Measurements from ENCODE around the gene IL36RN. TPM values are rescaled to one million over a fixed set of nuclear protein-coding genes. Genes with fewer than 3 reads are reported as not detected.

The IL36RN gene
- total and polyA plus RNA-seq, 2 of the 13 experiments (the other 11 are each of a cell fraction or from before 2014, with no cell fraction given) = not detected

DNA sequence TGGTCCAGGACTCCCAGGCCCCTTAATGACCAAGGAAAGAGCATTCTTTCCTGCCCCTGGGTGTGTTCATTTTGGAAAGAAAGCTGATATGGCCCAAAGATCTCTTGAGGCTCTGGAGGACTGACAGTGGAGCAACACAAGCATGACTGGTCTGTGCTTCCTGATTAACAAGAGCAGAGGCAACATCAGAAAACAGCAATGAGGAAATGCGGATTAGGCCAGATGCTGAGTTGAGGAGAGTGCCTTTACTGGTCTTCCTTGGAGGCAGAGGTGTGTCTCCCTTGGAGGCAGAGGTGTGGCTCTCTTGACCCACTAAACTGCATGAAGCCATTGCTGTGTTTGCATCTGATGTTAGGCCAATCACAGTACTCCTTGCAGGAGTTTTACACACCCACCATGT, 26.3 kb upstream of the IL36RN start:
- no peak for FAIRE-seq
- Histone ChIP-seq H3K36me3 (replicated peaks in 1 of 2; ENCODE audit: control insufficient read depth in 1 of 2, insufficient read depth in 2 of 2, low read length in 2 of 2) (no peaks in the 10 kb centered on the region), H3K27me3 (ENCODE audit: control insufficient read depth in 1 of 2, insufficient read depth in 2 of 2, low read length in 2 of 2) (peaks cover 0 to 4% of the 10 kb centered on the region in 2 experiments; a peak in 2 of 5 replicates), H3K4me1 (ENCODE audit: insufficient read depth, low read length) (no peaks in the 10 kb centered on the region), H3K4me3 (replicated peaks in 1 of 3; ENCODE audit: insufficient read depth in 1 of 3, low read depth in 2 of 3, low read length in 3 of 3) (no peak overlapping the region), H3K9ac (ENCODE audit: insufficient read depth, low read depth, low read length) (no peak overlapping the region), H4K20me1 (ENCODE audit: insufficient read depth, low read length) (no peaks in the 10 kb centered on the region), H3K27ac (ENCODE audit: extremely low read length, insufficient read depth, low read length) (no peak overlapping the region), H3K79me2 (ENCODE audit: insufficient read depth, low read length) (no peaks in the 10 kb centered on the region), H3K9me3 (ENCODE audit: low read length) (no peaks in the 10 kb centered on the region), H2AFZ (ENCODE audit: low read length) (no peak overlapping the region), H3K4me2 (ENCODE audit: low read depth, low read length) (no peak overlapping the region)
- ATAC-seq = no peak
- WGBS (ENCODE audit: low lambda C conversion rate) = 42% methylated on average over 1 of the region's 1 CpG
- DNase-seq (ENCODE audit: low spot score) = no peak
- ChIA-PET CTCF (ENCODE audit: low intra/inter-chr PET ratio, low total read pairs) (no interaction called here), POLR2A (no interaction called here)
- no TSS peak for BruUV-seq (replicated peaks)
- in situ Hi-C loops (cut with HindIII; ENCODE audit: extremely low pct_ligation_motif_present, low pct_unique_long_range_greater_than_20kb) (no loop called here), intact Hi-C loops (cut with micrococcal nuclease; ENCODE audit: unreplicated experiment) (no loop called here)
- TF ChIP-seq RFXAP (CRISPR knock-in tag; IDR thresholded peaks at IDR 0.05; ENCODE audit: borderline replicate concordance) (no peak), XRCC5 (optimal IDR thresholded peaks at IDR 0.05; ENCODE audit: low read length) (no peak), MYNN (CRISPR knock-in tag; IDR thresholded peaks at IDR 0.05; ENCODE audit: low read depth) (no peak), ZFP36L1 (CRISPR knock-in tag; IDR thresholded peaks at IDR 0.05) (no peak), POLR2AphosphoS2 (IDR thresholded peaks at IDR 0.05; ENCODE audit: low read depth, low read length) (no peak), POLR2A (IDR thresholded peaks at IDR 0.05; ENCODE audit: insufficient read depth in 1 of 2, low read depth in 2 of 2, low read length in 2 of 2) (no peak), RBM22 (optimal IDR thresholded peaks at IDR 0.05; ENCODE audit: low read length) (no peak), BORCS8-MEF2B (CRISPR knock-in tag; IDR thresholded peaks at IDR 0.05) (no peak), FOXM1 (CRISPR knock-in tag; IDR thresholded peaks at IDR 0.05) (no peak), BHLHE40 (IDR thresholded peaks at IDR 0.05; ENCODE audit: low read length) (no peak), KMT2B (CRISPR knock-in tag; IDR thresholded peaks at IDR 0.05) (no peak), ZNF878 (CRISPR knock-in tag; IDR thresholded peaks at IDR 0.05) (no peak), RELA (CRISPR knock-in tag; IDR thresholded peaks at IDR 0.05) (no peak), SRSF9 (IDR thresholded peaks at IDR 0.05; ENCODE audit: borderline replicate concordance, insufficient read depth, low read depth, low read length, poor library complexity, severe bottlenecking) (no peak), NFE2L1 (CRISPR knock-in tag; IDR thresholded peaks at IDR 0.05; ENCODE audit: borderline replicate concordance) (no peak), NONO (IDR thresholded peaks at IDR 0.05) (no peak), NONO (CRISPR knock-in tag; conservative IDR thresholded peaks at IDR 0.05) (no peak)
- TF ChIP-seq, protein P1, sequence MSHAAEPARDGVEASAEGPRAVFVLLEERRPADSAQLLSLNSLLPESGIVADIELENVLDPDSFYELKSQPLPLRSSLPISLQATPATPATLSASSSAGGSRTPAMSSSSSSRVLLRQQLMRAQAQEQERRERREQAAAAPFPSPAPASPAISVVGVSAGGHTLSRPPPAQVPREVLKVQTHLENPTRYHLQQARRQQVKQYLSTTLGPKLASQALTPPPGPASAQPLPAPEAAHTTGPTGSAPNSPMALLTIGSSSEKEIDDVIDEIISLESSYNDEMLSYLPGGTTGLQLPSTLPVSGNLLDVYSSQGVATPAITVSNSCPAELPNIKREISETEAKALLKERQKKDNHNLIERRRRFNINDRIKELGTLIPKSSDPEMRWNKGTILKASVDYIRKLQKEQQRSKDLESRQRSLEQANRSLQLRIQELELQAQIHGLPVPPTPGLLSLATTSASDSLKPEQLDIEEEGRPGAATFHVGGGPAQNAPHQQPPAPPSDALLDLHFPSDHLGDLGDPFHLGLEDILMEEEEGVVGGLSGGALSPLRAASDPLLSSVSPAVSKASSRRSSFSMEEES (CRISPR knock-in tag; IDR thresholded peaks at IDR 0.05) = no peak

Measured in HepG2 (cell line).